Measurements from ENCODE around the gene PGLYRP2.

The PGLYRP2 gene

GRCh38 chr19:15453091-15453578 is 26.2 kb downstream of the PGLYRP2 start:
- H3K27me3 ChIP-seq (ENCODE audit: control insufficient read depth, insufficient read depth, low read length), result peaks cover 53% of the 10 kb centered on the region
- H3K27ac ChIP-seq (ENCODE audit: low read depth, low read length), result no peak overlapping the region
- H3K9me3 ChIP-seq (ENCODE audit: control insufficient read depth, insufficient read depth, low read length), result no peaks in the 10 kb centered on the region
- peaks cover 11% of the 10 kb centered on the region; the same call in 1 of the 2 replicates for H3K4me1 ChIP-seq (ENCODE audit: control insufficient read depth, insufficient read depth, low read length)
- H3K9ac ChIP-seq (ENCODE audit: low read depth, low read length), result no peak overlapping the region
- H3K4me3 ChIP-seq (ENCODE audit: low read depth, low read length), result peak overlapping the region; percentile 69
- no peaks in the 10 kb centered on the region for H3K36me3 ChIP-seq (ENCODE audit: control insufficient read depth, insufficient read depth, low read length)

- Histone ChIP-seq H3K9me3 (ENCODE audit: control insufficient read depth, insufficient read depth, low read length) (no peaks in the 10 kb centered on the region), H3K27ac (ENCODE audit: low read depth, low read length) (no peak overlapping the region), H3K27me3 (ENCODE audit: control insufficient read depth, insufficient read depth, low read length) (peaks cover 46% of the 10 kb centered on the region), H3K4me1 (ENCODE audit: control insufficient read depth, insufficient read depth, low read length) (peaks cover 11% of the 10 kb centered on the region; the same call in 1 of the 2 replicates), H3K9ac (ENCODE audit: low read depth, low read length) (no peak overlapping the region), H3K36me3 (ENCODE audit: control insufficient read depth, insufficient read depth, low read length) (no peaks in the 10 kb centered on the region), H3K4me3 (ENCODE audit: low read depth, low read length) (peak overlapping the region; percentile 69)
Measured at GRCh38 chr19:15452111-15453047, 26.9 kb downstream of the PGLYRP2 start.

GRCh38 chr19:15450528-15450890 is 28.8 kb downstream of the PGLYRP2 start:
- H3K4me3 ChIP-seq (ENCODE audit: low read depth, low read length), result peak overlapping the region; percentile 62; the same call in 1 of the 2 replicates
- H3K27ac ChIP-seq (ENCODE audit: low read depth, low read length), result no peak overlapping the region
- no peak overlapping the region for H3K9ac ChIP-seq (ENCODE audit: low read depth, low read length)
- no peaks in the 10 kb centered on the region for H3K36me3 ChIP-seq (ENCODE audit: control insufficient read depth, insufficient read depth, low read length)
- H3K4me1 ChIP-seq (ENCODE audit: control insufficient read depth, insufficient read depth, low read length), result peaks cover 11% of the 10 kb centered on the region; the same call in 1 of the 2 replicates
- H3K27me3 ChIP-seq (ENCODE audit: control insufficient read depth, insufficient read depth, low read length), result peaks cover 28% of the 10 kb centered on the region
- H3K9me3 ChIP-seq (ENCODE audit: control insufficient read depth, insufficient read depth, low read length), result no peaks in the 10 kb centered on the region

DNA sequence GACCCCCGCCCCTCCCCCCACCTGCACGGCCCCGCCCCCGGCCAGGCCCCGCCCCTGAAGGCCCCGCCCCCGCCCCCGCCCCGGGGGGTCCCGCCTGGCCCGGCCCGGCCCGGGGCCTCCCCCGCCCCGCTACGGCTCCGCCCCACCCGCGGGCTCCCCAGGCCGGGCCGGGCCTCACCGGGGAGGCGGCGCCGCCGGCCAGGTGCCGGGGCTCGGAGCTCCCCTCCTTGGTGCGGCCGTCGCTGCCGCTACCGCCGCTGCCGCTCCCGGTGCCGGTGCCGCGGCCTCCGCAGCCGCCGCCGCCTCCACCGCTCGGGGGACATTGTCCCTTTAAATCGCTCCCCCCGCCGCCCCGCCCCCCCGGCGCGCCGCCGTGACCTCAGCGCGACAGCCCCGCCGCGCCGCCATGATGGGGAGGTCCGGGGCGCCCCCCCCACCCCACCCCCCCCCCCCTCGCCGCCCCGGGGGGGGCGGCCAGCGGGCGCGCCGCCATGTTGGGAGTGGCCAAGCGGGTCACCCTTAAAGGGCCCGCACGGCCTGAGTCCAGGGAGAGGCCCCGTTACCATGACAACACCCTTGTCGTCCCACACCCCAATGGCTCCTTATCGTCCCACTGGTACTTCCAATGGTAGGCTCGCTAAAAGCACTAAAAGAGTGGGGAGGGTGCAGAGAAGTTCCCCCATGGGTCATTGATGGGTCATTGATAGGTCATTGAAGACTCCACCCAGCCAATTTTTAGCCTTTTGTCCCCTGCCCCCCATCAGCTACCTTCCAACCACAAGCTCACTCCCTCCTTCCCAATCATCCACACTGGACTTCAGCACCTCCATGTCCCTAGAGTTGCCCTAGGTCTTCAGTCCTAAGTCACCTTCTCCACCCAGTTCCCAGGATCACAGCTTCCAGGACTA is 29.4 kb downstream of the PGLYRP2 start, which contains the start of gene WIZ:
Gene WIZ (minus strand): TSS at position 337 of the 908 bp plus-strand sequence. CDS start 1,649 bp downstream, outside the sequence.
- Histone ChIP-seq H3K4me1 (ENCODE audit: control insufficient read depth, insufficient read depth, low read length) (peaks cover 11% of the 10 kb centered on the region; the same call in 1 of the 2 replicates), H3K27ac (ENCODE audit: low read depth, low read length) (peak within 1 kb of the TSS; percentile 5), H3K27me3 (ENCODE audit: control insufficient read depth, insufficient read depth, low read length) (peaks cover 21% of the 10 kb centered on the region), H3K9ac (ENCODE audit: low read depth, low read length) (no peak within 1 kb of the TSS; the same call in 1 of the 2 replicates), H3K36me3 (ENCODE audit: control insufficient read depth, insufficient read depth, low read length) (no peaks in the 10 kb centered on the region), H3K4me3 (ENCODE audit: low read depth, low read length) (peak within 1 kb of the TSS; percentile 72), H3K9me3 (ENCODE audit: control insufficient read depth, insufficient read depth, low read length) (no peaks in the 10 kb centered on the region)

- Histone ChIP-seq H3K4me3 (ENCODE audit: low read depth, low read length) (peak overlapping the region; percentile 72), H3K27ac (ENCODE audit: low read depth, low read length) (peak overlapping the region; percentile 5), H3K9me3 (ENCODE audit: control insufficient read depth, insufficient read depth, low read length) (no peaks in the 10 kb centered on the region), H3K9ac (ENCODE audit: low read depth, low read length) (no peak overlapping the region), H3K36me3 (ENCODE audit: control insufficient read depth, insufficient read depth, low read length) (no peaks in the 10 kb centered on the region), H3K4me1 (ENCODE audit: control insufficient read depth, insufficient read depth, low read length) (peaks cover 11% of the 10 kb centered on the region; the same call in 1 of the 2 replicates), H3K27me3 (ENCODE audit: control insufficient read depth, insufficient read depth, low read length) (peaks cover 13% of the 10 kb centered on the region)
Measured at GRCh38 chr19:15448778-15449619, 30.3 kb downstream of the PGLYRP2 start.

DNA sequence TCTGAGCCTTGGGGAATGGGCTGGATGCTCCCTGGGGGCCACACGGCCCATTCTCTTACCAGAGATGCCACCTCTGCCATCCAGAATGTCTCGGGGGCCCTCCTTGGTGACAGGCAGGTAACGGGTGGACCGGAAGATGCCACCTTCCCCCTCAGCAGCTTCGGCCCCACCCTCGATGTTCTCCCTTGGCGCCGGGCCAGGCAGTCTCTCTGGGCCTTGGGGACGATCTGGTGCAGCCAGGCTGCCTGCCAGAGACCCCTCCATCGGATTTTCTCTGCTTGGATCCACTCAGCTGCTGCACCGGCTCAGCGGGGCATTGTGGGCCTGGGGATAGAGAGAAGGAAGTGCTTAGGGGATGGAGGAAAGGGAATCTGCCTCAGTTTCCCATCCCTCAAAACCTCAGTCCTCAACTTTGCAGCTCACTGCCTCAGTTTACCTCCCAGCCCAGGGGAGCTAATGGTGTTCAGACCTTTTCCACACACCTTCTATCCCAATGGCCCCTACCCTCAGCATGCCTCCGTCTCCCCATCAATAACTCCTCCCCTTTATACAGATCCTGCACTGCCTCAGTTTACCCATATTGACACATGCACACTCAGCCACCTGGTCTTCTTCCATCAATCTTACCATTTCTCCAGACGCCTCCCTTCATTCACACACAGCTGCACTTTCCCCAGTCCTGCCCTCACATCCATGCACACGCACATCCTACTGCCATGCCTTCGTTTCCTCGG is 31.1 kb downstream of the PGLYRP2 start:
- peaks cover 5% of the 10 kb centered on the region for H3K27me3 ChIP-seq (ENCODE audit: control insufficient read depth, insufficient read depth, low read length)
- H3K9ac ChIP-seq (ENCODE audit: low read depth, low read length), result no peak overlapping the region
- no peaks in the 10 kb centered on the region for H3K36me3 ChIP-seq (ENCODE audit: control insufficient read depth, insufficient read depth, low read length)
- H3K9me3 ChIP-seq (ENCODE audit: control insufficient read depth, insufficient read depth, low read length), result no peaks in the 10 kb centered on the region
- H3K27ac ChIP-seq (ENCODE audit: low read depth, low read length), result no peak overlapping the region
- H3K4me1 ChIP-seq (ENCODE audit: control insufficient read depth, insufficient read depth, low read length), result peaks cover 11% of the 10 kb centered on the region; the same call in 1 of the 2 replicates
- peak overlapping the region; percentile 72; the same call in 1 of the 2 replicates for H3K4me3 ChIP-seq (ENCODE audit: low read depth, low read length)

GRCh38 chr19:15447057-15447456 is 32.2 kb downstream of the PGLYRP2 start:
- peaks cover 11% of the 10 kb centered on the region; the same call in 1 of the 2 replicates for H3K4me1 ChIP-seq (ENCODE audit: control insufficient read depth, insufficient read depth, low read length)
- no peaks in the 10 kb centered on the region for H3K9me3 ChIP-seq (ENCODE audit: control insufficient read depth, insufficient read depth, low read length)
- H3K4me3 ChIP-seq (ENCODE audit: low read depth, low read length), result no peak overlapping the region
- no peak overlapping the region for H3K27ac ChIP-seq (ENCODE audit: low read depth, low read length)
- H3K36me3 ChIP-seq (ENCODE audit: control insufficient read depth, insufficient read depth, low read length), result no peaks in the 10 kb centered on the region
- H3K27me3 ChIP-seq (ENCODE audit: control insufficient read depth, insufficient read depth, low read length), result no peaks in the 10 kb centered on the region
- H3K9ac ChIP-seq (ENCODE audit: low read depth, low read length), result no peak overlapping the region

- H3K9me3 ChIP-seq (ENCODE audit: control insufficient read depth, insufficient read depth, low read length), result no peaks in the 10 kb centered on the region
- H3K36me3 ChIP-seq (ENCODE audit: control insufficient read depth, insufficient read depth, low read length), result no peaks in the 10 kb centered on the region
- no peaks in the 10 kb centered on the region for H3K27me3 ChIP-seq (ENCODE audit: control insufficient read depth, insufficient read depth, low read length)
- no peak overlapping the region for H3K4me3 ChIP-seq (ENCODE audit: low read depth, low read length)
- H3K9ac ChIP-seq (ENCODE audit: low read depth, low read length), result no peak overlapping the region
- no peak overlapping the region for H3K27ac ChIP-seq (ENCODE audit: low read depth, low read length)
- 0 out of 2 replicates have a peak, but pooled peaks cover 7% of the 10 kb centered on the region for H3K4me1 ChIP-seq (ENCODE audit: control insufficient read depth, insufficient read depth, low read length)
Measured at GRCh38 chr19:15445807-15446376, 33.4 kb downstream of the PGLYRP2 start.

- no peaks in the 10 kb centered on the region for H3K27me3 ChIP-seq (ENCODE audit: control insufficient read depth, insufficient read depth, low read length)
- H3K4me1 ChIP-seq (ENCODE audit: control insufficient read depth, insufficient read depth, low read length), result 0 out of 2 replicates have a peak, but pooled peaks cover 6% of the 10 kb centered on the region
- no peak overlapping the region for H3K9ac ChIP-seq (ENCODE audit: low read depth, low read length)
- no peaks in the 10 kb centered on the region for H3K36me3 ChIP-seq (ENCODE audit: control insufficient read depth, insufficient read depth, low read length)
- H3K27ac ChIP-seq (ENCODE audit: low read depth, low read length), result no peak overlapping the region
- no peaks in the 10 kb centered on the region for H3K9me3 ChIP-seq (ENCODE audit: control insufficient read depth, insufficient read depth, low read length)
- H3K4me3 ChIP-seq (ENCODE audit: low read depth, low read length), result no peak overlapping the region
Measured at GRCh38 chr19:15445227-15445605, 34.1 kb downstream of the PGLYRP2 start.
